HG03064 (cell line): ENCODE measurements around the gene AP5S1.

ENCODE experiments used
- ATAC-seq: cut with Tn5 transposase; IDR thresholded peaks from one replicate; pipeline ENCODE4 v1.9.1; 2021; ENCODE audit warnings: low read depth; ENCODE audit not compliant: unreplicated experiment

Gene AP5S1, protein sequence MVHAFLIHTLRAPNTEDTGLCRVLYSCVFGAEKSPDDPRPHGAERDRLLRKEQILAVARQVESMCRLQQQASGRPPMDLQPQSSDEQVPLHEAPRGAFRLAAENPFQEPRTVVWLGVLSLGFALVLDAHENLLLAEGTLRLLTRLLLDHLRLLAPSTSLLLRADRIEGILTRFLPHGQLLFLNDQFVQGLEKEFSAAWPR

DNA sequence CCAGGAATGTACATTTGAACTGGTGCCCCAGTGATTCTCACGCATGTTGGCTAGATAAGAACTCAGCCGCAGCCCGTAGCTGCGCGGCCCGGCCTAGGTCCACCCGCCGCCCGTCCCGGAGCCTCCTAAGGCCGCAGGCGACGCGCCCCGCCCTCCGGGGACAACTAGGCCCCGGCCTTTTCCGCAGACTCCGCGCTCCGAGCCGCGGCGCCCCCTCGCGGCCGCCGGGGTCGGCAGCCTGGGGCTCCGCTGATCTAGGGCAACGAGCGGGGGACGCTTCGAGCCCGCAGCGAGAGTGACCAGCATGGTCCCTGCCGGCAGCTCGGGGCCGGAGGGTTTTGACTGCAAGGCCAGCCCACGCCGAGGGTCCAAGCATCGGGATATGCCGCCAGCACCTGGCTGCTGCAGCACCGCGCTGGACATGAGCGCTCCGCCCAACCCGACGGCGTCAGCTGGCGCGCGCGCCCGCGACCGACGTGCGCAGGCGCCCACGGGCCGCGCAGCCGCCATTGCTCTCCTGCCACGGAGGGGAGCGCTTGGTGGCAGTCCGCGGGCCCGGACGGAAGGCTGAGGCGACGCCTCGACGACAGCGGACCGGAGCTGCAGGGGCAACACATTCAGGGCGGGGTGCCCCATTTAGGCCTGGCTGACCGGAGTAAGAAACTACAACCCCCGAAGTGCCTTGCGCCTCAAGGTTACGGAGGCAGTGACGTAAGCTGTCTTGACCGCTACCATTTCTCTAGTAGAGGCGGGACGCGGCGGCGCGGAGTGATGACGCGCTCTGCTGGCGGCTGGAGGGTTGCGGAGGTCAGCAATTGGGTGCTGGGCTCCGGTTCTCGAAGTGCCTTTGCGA is at the start of gene AP5S1:
TSS of gene AP5S1 (plus strand) at position 500 of the 853 bp plus-strand sequence. CDS start 1,571 bp downstream, outside the sequence.
- ATAC-seq, result peak; percentile 75

DNA sequence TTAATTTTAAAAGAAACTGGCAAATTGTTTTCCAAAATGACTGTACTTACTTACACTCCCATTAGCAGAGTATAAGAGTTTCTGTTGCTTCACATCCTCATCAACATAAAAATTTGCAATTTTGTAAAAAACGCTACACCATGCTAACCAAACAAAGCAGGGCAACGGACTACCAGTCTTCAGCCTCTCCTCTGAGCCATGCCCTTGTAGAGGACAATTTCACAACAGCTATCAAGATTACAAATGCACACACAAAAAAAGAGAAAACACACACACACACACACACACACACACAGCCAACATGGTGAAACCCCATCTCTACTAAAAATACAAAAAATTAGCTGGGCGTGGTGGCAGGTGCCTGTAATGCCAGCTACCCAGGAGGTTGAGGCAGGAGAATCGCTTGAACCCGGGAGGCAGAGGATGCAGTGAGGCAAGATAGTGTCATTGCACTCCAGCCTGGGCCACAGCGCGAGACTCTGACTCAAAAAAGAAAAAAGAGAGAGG is 48.7 kb upstream of the AP5S1 start:
- ATAC-seq, result no peak

DNA sequence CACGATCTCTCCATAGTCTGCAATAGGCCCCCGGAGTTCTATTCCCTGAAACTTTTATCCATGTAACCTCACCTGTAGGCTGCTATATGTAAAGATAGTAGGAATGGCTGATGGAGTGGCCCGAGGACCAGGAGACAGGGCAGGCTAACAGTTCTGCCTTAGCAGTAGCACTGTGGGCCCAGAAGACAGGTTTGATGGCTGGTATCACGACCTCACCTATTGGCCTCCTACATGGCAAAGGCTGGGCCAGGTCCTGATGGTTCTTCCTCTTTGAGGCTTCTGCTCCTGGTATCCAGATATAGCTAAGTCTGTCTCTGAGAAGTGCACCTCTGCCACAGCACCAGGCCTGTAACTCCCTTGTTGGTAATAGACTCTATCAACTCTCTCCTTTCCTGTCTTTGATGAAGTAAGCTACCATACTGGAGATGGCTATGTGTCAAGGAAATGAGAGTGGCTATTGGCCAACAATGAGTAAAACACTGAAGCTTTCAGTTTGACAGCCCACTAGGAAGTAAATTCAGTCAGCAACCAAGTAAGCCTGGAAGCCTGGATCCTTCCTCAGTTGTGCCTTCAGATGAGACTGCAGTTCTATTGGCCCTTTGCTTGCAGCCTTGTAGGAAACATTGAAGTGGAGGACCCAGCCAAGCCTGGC is 44.8 kb upstream of the AP5S1 start:
- no peak for ATAC-seq

DNA sequence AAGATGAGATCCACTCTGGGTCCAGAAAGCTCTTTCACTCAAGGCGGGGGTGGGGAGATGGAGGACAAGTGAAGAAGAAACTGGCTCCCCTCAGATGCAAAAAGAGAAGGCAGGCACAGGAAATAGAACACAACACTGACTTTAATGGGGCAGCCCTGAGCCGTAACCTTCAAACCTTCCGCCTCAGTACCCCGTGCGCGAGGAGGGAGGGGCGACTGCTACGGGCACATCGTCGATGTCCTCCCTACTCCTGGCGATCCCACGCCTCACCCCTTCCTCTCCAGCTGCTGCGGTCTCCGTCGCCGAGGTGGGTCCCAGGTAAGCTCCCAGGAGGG is 43.0 kb upstream of the AP5S1 start:
- ATAC-seq, result no peak

DNA sequence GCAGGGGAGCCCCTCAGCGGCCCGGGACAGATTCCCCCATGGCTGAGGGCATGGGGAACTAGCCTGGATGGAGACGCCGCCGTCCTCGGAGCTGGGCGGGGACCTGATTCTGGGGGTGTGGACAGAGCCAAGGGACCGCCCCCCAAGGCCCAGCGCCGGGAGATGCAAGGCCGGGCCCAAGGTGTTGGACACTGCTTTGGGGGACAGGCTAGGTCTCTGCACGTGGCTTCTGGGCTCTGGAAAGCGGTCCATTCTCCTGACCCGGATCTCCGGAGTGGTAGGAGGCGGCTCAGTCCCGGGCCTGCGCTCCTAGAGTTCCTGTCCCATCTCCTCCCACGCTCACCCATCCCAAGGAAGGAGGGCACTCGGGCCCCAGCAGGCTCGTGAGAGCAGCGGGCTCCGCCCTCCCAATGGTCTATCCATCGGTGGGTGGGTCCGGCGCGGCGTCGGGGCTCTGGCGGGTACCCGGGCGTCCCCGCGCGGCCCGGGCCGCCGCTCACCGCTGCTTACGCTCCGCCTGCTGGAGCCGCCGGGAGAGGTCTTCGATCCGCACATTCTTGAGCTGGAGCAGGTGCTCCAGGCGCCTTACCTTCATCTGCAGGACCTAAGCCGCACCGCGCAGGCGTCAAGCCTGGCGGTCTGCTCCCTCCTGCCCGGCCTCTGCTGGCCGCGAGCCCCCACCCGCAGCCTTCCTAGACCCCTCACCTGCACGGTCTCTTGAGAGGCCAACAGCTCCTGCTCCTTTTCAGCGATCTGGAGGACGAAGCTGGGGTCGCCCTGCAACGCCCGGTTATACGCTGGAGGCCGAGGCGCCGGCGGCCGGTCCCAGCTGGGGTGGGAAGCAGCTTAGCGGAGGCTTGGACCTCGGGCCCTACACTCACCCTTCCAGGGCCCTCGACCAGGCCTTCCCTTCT is 42.4 kb upstream of the AP5S1 start:
- no peak for ATAC-seq

DNA sequence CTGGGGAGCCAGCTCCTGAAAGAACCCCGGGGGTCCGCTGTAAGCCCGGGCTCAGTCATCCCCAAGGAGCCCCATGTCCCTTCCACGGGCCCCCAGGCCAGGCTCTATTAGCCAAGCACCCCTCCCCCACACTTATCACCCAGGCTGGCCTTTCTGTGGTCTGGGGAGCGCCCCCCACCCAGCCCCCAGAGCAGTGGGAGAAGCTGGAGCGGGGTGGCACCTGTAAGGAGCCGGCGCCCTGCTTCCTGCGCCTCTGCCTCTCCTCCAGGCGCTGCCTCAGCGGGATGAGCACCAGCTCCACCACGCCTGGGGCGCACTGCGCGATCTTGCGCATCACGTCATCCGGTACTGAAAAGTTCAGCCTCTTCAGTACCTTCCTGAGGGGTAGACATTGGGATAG is 41.4 kb upstream of the AP5S1 start:
- ATAC-seq, result no peak

DNA sequence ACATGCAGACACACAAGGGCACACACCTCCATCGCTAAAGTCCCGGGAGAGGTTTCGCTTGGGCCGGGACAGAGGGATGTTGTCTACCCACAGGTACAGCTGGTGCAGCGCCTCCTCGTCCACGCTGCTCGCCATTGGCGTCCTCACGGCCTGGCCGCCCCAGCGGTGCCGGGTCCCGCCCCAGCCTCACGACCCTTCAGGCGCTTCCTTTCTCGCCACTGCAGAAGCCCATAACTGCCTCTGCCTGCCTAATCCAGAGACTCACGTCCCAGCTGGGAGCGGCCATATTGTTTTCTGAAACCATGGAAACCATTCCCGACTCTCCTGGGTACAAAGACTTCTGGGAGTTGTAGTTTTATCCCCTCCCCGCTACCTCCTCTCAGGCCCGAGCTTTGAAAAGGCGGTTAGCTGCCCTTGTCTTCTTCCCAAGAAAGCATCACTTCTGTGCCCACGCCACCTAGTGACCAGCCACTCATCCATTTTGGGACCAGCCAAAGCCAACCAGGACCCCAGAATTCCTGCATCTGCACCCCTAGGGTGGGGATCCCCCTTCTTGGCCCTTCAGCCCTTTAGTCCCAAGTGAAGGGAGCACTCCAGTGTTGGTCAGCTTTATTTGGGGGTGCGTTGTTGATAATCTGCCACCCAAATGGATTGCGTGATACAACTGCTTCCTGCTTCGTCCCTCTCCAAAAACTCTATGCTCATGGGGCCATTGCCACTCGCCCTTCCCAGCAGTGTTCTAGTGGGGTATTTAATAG is 39.0 kb upstream of the AP5S1 start, which contains the start of gene SPEF1:
TSS of gene SPEF1 (minus strand) at position 296 of the 758 bp plus-strand sequence. CDS start at position 135, 161 bp downstream.
- ATAC-seq, result no peak

DNA sequence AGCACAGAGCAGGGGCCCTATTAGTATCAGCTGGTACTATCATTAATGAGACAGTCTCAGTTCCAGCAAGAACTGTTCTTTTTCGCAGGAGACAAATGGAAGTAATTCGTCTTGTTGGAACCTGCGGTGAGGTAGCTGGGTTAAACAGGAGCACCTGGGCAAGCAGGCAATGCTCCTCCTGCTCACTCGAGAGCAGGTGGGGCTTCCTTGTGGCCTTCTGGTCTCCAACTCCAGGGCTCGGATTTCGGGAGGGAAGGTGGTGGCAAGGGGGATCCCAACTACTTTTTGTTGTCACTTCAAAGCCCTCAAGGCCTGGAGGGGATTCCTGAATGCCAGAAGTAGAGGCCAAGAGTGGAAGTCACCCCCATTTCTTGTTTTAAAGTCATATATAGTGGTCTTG is 37.8 kb upstream of the AP5S1 start:
- ATAC-seq, result no peak

DNA sequence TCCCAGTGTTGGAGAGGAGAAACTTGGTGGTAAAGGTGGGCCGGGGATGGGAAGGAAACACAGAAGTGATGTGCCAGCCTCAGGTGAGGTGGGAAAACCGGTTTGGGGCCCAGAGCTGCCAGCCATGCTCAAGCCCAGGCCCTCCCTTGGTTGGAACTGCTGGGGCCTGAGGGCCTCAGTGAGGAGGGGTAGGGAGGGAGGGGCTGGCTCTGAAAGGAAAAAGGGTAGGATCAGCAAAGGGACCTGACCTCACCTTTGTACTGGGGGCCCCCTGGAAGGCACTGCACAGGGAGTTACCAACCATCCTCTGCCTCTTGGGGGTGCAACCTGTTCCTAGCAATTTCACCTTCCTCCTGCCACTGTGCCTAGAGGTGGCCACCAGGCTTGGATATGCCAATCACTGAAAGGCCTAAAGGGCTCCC is 37.3 kb upstream of the AP5S1 start:
- ATAC-seq, result no peak

DNA sequence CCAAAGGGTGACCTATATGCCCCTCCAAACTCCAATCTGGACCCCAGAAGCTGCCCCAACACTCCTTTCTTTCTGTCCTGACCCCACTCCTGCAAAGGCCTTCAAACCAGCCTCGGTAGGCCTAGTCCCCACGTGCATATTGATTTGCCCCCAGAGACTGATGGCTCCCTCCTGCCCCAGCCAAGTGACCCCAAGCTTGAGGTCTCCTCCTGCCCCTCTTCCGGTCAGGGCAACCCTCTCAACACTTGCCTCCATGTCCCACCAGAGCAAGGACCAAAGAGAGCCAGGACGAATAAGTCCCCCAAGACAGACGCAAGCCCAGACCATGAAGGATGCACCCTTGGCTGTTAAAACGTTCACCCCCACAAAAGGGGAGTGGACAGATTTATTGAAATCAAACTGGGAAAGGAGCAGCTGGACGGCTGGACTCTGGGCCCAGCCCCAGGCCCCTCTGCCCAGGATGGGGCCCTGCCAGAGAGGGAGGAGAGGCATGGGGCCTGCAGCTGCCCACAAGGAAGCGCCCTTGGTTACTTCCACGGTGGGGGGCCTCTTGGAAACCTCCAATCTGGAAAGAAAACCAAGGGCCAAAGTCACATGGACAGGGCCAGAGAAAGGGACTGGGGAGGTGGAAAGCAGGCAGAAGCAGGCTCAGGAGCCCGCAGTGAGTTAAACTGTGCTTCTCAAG is 36.7 kb upstream of the AP5S1 start:
- ATAC-seq, result no peak

DNA sequence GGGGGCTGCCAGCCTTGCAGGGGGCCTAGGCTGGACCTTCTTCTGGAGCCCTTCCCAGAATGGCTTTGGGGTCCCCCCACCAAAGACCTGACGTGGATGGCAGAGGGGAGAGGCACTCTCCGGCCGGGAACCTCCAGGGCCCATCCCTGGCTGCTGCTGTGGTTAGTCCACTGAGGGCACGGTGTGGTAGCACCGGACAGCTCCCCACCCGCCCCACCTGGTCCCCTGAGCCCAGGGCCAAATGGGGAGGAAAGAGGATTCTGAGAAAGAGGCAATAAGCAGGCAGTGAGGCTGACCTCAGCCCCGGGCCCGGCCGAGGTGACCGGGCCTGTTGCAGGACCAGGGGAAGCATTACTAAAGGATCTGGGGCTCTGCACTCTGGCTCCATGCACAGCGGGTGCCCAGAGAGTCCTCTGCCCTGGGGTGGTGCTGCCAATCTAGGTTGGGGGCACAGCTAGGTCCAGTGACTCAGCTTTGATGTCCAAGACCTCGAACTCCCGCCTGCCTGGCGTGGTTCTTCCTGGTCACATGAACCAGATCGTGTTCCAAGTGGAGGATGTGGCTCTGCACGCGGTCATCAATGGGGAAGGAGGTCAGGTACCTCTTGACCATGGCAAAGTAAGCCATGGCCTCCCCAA is 36.0 kb upstream of the AP5S1 start:
- ATAC-seq, result no peak

DNA sequence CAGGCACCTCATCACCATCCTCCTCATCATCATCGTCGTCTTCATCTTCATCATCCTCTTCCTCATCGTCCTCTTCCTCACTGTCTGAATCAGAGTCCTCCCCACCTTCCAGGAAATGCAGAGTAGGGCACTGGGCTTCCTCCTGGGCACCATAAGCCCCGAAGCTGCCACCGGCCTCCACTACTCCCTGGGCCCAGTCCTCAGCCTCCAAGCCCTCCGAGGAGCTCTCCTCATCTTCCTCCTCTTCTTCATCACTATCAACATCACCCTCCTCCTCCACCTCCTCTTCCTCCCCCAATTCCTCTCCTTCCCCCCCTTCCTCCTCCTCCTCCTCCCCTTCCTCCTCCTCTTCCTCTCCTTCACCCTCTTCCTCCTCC is 35.5 kb upstream of the AP5S1 start:
- ATAC-seq, result no peak

DNA sequence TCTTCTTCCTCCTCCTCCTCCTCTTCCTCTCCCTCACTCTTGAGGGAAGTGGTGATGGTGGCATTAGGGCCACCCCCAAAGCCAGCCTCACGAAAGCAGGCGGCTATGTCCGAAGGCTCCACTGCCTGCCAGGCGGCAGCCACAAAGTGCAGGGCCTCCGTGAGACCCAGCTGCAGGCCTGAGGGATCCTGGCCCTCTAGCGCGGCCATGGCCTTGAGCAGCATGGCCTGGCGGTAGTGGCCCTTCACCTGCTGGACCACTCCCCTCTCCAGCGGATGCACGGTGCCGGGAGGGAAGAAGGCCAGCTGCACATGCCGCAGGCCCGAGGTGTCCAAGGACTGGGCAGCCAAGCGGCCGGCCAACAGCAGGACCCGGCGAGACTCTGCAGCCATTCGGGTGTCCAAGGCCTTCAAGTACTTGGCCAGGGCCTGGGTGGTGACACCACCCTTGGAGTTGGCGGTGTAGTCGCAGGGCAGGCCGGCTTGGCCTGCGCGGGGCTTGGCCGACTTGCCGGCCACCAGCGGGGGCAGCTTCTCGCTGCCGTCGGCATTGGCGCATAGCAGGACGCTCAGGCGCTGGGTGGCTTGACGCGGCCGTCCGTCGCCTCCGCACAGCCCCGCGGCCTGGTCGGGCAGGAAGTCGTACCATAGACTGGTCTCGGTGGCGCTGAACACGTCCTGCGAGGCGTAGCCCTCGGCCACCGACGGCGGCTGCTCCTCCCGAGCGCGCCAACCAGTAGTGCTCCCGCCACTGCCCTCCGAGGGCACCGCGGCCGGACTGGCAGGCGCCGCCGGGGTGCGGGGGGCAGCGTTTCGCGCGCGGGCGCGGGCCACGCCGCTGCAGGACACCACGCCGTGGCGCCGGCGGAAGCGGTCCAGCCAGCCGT is 34.9 kb upstream of the AP5S1 start:
- no peak for ATAC-seq

DNA sequence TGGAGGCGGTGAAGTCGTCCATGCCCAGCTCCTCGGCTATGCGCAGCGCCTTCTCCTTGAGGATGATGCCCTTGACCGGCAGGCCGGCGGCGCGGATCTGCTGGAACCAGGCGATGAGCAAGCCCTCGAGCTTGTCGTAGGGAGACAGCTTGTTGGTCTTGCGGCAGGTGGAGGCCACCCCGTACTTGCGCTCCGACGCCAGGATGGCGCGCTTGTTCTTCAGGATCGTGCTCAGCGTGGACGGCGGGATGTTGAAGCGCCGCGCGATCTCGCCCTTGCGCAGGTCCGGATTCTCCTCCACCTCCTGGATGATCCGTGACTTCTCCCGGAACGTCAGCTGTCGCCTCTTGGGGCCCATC is 34.2 kb upstream of the AP5S1 start:
- ATAC-seq, result peak; percentile 18

DNA sequence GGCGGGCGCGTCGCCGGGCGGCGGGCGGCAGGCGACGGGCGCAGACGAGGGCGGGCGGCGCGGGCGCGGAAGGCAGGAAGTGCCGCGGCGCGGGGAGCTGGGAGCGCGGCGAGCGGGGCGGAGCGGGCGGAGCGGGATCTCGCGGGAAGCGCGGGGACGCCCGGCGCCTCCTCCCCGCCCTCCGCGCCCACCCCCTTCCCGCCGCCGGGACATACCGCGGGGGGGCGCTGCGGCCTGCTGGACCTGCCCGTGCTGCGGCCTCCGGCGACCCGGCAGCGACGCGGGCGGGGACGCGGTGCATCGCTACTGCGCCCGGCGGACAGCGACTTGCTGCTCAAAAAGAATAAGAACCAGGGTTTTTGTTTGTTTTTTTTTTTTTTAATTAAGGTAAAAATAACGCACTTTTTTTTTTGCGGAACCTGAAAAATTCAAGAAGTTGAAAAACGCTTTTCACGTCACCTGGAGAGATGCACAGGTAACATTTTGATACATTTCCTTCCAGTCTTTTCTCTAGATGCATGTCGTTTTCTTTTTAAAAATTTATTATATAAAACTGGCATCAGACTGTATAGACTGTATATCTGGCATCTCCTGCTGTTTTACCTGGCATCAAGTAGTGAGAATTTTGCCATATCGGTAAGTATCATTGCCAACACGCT is 33.6 kb upstream of the AP5S1 start, which contains the start of gene CENPB:
TSS of gene CENPB (minus strand) at position 76 of the 659 bp plus-strand sequence. CDS start 257 bp downstream, outside the sequence.
- ATAC-seq, result peak; percentile 64

DNA sequence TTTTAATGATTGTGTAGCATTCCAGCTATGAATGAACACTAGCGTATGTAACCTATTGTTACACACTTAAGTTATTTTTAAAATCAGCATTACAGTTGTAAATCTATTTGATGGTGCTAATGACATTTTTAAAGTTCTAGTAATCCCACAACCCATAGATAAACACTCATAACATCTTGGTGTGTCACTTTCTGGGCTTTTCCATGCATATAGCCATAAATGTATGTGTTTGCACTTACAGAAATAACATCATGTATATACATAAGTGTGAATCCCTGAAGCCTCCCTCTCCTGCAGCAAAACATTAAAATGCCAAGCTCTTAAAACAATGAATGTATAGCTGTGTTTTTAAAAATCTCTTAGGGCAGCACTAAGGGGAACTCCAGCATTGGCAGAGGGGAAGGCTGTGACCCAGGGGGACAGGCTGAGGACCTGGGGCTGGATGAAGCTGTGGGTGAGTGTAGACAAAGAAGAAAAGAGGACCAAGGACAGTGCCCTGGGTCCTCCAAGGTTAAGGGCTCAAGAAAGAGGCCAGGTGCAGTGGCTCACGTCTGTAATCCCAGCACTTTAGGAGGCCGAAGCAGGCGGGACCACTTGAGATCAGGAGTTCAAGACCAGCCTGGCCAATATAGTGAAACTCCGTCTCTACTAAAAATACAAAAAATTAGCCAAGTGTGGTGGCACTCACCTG is 32.9 kb upstream of the AP5S1 start:
- ATAC-seq, result no peak
